NCI-H446 (cell line): Measurements from ENCODE around the gene TUBB1.
"Not testable (repeated sequence)": the region's sequence is repeated elsewhere in the genome, so short reads cannot be mapped to it uniquely, and the experiment has no call there.

ENCODE experiments used
- DNase-seq, 2 experiments: peaks; one replicate each; lab custom pipeline; 2025; lab: John Stamatoyannopoulos, UW

The TUBB1 gene

DNA sequence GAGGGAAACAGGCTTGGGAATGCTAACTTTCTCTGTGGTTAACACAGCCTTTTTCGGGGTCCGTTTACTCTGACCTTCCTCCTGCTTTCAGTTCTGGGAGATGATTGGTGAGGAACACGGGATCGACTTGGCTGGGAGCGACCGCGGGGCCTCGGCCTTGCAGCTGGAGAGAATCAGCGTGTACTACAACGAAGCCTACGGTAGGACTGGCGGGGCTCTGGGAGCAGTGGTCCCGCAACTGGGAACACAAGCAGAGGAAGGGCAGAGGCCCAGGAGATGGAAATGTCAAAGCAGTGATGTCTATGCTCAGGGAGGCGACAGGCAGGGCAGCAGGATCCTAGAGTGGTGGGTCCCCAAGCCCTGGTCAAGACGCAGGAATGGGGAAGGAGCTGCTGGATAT, 3.5 kb downstream of the TUBB1 start:
- DNase-seq: no peak

DNA sequence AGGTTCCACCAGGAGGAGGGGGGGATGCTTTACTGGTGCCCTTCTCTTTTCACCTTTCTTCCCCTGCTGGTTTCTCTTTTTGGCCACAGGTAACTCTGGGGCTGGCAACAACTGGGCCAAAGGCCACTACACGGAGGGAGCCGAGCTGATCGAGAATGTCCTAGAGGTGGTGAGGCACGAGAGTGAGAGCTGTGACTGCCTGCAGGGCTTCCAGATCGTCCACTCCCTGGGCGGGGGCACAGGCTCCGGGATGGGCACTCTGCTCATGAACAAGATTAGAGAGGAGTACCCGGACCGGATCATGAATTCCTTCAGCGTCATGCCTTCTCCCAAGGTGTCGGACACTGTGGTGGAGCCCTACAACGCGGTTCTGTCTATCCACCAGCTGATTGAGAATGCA, 4.4 kb downstream of the TUBB1 start:
- no peak for DNase-seq

DNA sequence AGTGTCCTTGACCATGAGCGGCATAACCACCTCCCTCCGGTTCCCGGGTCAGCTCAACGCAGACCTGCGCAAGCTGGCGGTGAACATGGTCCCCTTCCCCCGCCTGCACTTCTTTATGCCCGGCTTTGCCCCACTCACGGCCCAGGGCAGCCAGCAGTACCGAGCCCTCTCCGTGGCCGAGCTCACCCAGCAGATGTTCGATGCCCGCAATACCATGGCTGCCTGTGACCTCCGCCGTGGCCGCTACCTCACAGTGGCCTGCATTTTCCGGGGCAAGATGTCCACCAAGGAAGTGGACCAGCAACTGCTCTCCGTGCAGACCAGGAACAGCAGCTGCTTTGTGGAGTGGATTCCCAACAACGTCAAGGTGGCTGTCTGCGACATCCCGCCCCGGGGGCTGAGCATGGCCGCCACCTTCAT, 4.9 kb downstream of the TUBB1 start:
- DNase-seq: no peak

DNA sequence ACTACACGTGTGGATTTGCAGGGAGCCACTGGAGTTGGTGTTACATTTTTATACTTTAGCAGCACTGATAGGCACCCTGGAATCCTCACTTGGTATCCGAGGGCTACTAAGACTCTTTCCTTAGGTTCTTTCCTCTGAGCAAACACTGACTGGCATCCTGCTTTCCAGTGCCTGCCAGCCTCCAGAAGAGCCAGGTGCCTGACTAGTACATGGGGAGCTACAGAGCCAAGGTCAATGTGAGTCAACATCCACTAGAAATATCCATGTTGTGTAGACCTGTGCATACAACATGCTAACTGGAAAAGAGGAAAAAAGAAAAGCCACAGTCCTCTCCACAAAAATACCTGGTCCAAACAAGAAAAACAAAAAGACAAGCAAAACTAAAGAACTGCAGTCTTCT, 5.9 kb downstream of the TUBB1 start:
- DNase-seq: no peak

DNA sequence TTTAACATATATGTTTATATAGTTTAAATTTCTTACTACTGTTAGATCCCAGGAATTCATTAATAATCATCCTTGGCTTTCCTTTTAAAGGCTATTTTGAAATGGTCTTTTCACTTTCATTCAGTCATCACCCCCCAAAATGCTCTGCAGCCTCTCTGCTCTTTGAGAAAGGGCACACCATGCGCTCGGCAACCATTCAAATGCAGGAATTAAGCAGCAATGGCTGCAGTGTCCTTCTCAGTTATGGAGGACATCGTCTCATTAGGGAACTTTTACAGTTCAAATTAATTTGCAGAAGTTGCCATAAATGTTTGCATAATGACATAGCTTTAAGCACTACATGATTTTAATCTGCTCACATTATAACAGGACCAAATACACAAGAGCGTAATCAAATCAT, 6.3 kb downstream of the TUBB1 start:
- no peak for DNase-seq

DNA sequence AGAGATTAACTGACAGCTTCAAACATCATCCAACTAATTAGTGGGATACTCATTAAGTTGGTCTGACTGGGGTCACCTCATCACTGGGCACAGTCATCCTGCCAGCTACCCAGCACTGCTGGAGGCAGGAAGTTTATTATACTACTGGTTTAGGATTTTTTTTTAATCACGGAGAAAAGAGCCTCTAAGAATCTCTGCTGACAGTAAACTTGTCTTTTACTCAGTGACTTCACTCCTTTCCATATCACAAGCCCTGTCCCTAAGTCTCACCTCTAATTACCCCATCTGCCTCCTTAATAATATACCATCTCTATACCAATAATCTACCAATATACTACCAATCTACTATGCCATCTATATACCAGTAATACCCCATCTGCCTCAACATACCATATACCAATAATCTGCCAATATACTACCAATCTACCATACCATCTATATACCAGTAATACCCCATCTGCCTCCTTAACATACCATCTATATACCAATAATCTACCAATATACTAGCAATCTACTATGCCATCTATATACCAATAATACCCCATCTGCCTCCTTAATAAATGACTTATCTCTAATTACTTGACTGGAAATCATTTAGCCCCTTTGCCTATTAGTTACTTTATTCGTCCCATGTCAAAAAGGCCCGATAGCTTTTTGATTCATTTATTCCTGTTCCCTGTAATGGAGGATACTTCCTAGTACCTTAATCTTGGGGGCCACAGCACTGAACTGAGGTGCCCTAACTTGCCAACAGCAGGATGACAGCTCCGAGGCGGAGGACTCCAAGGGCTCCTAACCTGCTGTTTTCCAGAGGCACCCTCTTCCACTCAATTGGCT, 7.9 kb downstream of the TUBB1 start:
- DNase-seq: no peak

DNA sequence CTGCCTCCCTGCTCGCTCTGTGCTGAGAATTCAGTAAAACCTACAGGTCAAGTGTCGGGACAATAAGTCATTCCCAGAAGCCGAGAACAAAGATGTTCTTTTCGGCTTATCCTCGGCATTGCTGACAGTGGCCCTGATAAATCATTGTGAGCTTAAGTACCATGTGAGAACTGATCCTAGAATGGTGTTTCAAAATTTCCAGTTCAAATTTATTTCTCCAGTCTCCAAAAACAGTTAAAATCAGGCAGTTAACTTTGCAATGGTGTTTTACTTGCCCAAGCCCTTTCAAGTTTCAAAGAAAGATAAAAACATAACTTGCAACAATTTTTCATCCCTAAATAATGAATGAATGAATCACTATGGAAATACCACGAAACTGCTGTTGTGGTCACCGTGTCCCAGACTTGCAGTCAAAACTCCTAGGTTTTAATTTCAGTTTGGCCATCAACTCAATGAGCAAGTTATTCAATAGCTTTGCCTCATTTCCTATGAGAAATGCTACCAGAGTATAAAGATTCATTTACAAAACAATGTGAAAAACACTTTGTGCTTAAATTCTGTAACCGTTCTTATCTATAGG, 8.6 kb downstream of the TUBB1 start:
- no peak for DNase-seq

DNA sequence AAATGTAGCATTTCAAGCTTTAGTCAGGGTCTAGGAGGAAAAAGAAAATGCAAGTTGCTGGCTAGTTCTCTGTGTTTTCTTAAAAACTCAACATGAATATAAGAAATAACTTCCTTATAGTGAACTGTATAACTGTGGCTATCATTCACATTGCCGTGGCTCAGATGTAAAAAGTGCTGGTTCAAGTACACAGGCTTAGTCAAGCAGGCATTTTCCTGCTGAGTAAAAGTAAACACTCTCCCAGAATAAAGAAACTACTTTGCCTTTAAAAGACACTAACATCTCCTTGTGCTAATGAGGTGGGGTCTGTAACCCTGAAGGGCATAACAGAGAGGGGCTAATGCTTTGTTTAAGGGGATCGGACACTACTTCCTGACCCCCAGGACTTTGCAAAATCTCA, 9.6 kb downstream of the TUBB1 start:
- DNase-seq: no peak

DNA sequence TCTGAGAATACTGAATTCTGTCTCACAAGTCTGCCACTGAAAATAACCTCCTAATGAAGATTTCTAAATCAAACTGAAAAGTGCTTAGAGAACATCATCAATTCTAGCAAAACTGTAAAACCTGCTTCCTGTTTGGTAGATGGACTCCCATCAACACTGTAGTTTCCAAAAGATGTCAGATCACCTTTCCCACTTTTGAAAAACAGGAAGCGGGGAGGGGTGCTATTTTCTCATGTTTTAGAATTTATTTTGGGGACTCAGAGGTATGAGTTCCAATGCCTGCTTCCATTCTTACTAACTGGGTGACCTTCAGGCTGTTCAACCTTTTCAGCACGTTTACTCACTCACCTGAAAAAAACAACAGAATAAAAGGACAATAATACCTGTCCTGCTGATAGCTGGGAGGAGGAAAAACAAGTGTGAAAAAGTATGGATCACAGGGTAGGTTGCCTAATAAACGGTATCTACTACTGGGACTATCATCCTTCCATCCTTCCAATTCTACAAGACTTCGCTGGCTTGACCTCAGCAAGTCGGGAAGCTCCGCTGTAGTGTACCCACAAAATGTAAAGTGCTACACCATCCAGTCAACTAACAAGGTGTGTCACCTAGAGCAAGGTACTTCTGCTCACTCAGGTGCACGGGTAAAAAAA, 11.8 kb downstream of the TUBB1 start:
- DNase-seq: no peak

DNA sequence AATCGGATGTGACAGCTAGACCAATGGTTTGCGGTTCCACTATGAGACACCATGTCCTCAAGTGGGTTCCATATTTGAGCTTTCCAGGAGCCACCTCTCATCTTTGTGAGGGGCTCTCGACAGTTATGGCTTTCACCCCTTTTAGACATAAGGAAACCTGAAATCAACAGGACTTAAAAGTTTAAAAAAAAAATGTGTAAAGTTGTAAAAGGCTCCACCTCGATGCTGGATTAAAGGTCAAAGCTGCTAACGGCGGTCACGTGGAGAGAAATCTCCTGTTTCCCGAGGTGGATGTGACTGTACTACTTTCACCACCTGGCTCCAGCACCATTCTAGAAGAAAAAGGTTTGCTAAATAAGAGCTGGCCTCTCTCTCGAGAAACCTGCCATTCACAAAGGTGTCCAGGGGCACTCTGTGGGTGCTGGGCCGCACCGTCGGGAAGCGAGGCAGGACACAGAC, 12.4 kb downstream of the TUBB1 start:
- DNase-seq: peak in 1 of 2 experiments; percentile 45

DNA sequence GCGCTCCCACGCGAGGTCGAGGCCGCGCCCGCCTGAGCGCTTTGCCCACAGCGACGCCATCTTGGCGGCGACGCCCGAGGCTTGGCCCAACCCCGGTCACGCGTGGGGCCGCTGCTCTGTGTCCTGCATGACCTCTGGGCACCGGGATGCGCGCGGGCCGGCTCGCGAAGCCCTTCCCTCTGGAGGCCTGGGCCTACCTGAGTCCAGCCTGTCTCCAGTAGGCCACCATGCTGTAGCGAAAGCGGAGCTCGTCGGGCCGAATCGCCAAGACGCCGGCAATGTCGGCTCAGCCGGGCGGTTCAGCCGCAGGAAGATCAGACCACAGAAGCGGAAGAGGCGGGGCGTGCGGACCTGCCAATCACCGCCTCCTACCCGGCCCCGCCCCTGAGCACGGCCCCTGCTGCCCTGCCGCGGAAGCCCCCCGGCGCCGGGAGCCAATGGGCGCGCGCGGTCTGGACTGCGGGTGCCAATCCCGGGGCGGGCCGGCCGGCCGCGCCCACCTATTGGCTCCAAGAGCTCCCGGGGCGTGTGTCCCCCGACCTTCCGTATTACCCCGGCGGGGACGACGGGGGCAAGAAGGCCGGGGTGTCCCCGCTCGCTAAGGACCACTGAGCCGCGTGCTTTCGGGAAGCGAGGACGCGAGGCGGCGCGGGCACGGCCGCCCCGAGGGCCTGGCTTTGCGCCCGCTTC, 12.9 kb downstream of the TUBB1 start, which contains the start of gene ATP5F1E:
Gene ATP5F1E, minus strand, starts transcription at position 313 of the 690 bp plus-strand sequence. Its CDS starts 84 bp downstream, at position 229.
- DNase-seq: peak; percentile 89 to 96

DNA sequence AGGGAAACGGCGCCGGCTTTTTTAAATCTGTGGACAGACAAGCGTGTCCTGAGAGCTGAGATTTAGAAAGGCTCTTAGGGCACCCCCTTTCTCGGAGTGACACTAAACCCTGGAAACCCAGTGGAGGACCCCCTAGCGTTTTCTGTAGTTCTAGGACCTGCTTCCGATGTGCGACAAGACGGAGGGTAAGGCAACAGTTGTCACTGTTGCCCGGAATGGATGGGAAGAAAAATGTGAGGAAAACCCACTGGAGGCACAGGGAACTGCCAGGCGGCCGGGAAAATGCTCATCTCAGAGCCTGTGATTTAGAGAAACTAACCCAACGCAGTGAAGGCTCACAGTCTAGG, 13.5 kb downstream of the TUBB1 start:
- DNase-seq: peak in 1 of 2 experiments; percentile 58

DNA sequence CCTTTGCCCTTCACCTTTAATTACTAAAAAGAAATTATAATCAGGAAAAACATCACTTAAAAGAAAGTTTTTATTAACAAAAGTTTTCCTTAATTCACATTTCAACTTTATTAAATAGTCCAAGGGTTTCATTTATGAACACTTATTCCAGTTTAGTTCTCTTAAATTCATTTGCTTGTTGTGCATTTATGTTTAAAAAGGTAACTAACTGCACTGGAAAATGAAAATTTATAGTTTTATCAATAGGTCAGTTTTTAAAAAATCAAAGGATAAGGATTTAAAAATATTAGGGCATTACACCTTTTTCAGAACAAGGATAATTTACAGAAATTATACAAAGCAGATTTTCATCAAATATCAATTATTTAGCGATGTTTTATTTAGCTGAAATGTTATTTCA, 13.9 kb downstream of the TUBB1 start:
- DNase-seq: no peak

DNA sequence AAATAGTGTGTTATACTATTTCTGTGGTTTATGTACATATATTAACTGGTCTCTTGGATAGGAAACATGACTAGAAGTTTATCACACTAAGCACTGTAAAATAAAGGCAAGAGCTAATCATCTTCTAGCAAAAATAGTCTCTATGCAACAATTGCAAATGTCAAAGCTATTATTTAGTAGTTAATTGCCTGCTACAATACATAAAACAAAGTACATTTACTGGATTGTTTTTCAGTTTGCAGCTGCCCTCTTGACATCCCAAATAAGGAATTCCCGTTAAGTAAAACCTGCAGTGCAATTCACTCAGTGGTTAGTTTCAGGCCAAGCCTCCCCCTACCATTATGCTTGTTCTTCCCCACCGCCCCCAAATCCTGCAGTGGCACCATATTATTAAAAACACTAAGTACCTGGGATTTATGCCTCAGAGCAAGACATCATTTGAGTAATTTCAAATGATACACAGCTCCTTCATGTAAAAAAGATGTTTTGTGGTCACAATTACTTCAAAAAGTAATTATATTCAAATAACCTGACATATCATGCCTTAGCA, 14.5 kb downstream of the TUBB1 start:
- no peak for DNase-seq

DNA sequence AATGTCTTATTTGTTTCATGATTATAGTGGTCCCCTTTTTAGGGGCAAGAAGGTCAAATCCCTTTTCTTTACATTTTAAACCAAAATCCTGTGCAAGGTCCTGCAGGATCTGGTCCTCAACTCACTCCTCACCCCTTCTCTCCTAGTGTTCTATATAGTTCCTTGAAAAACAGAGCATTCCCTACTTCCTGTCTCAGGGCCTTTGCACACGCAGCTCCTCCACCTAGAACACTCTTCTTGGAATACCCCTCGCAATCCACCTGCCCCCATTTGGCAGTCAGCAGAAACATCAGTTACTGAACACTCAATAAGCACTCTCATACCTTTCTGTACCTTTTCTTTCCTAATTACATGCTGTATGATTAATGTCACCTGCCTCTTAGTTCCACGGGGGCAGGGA, 16.2 kb downstream of the TUBB1 start:
- DNase-seq: no peak

DNA sequence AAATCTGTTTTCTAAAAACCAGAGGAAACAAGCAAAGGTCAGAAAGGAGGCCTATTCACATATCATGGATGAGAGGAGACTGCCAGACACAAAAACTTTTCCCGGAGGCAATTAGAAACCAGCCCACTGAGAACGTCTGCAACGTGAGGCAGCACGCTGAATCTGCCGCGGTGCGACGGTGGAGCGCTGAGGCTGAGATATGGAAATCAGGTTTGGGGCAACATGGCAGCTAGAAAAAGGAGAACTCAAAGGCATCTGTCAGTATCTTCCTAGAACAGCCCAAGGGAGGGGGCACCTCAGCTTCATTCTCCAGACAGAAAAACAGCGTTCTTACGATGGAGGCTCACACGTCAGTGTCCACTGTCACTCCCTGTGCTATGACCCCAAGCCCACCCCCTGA, 18.2 kb downstream of the TUBB1 start:
- DNase-seq: no peak

DNA sequence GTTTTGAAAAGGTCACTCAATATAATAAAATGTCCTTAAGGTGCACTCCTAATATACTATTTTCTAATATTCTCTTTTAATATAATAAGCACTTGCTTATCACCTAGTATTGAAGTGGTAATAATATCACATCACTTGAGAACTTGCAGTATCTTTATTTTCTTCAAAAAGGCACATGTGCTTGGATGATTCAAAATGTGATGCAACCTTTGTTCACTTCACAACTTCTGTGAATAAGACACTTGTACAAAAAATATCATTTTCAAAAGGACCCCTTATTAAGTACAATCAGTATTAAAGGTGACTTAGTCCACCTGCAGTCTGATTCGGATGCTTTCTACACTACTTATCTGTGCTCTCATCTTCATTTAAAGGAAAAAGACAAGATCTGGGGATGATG, 20.0 kb downstream of the TUBB1 start:
- DNase-seq: no peak

DNA sequence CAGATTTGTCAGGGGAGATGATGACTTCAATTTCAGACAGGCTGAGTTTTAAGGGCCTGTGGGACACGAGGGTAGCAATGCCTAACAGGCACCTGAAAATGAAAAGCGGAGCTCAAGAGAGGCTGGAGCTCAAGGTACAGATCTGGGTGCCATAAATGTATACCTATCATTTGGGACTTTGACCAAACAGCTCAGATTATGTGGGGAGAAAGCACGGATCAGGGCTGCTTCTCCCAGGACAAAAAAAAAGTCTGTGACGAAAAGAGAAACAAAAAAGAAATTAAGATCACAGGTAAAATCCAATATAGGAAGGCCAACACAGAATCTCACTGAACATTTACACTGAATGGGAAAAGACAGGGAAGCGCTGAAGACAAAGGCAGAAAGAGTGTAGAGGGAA, 21.4 kb downstream of the TUBB1 start:
- DNase-seq: no peak

DNA sequence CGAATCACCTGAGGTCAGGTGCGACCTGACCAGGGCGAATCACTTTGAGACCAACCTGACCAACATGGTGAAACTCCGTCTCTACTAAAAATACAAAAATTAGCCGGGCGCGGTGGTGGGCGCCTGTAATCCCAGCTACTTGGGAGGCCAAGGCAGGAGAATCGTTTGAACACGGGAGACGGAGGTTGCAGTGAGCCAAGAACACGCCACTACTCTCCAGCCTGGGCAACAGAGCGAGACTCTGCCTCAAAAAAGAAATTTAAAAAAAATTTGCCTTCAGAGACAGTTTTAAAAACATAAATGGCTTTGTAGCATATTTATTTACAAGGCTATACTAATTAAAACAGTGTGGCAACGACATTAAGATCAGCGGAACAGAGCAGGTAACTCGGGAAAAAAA, 22.3 kb downstream of the TUBB1 start:
- DNase-seq: not testable (repeated sequence)

DNA sequence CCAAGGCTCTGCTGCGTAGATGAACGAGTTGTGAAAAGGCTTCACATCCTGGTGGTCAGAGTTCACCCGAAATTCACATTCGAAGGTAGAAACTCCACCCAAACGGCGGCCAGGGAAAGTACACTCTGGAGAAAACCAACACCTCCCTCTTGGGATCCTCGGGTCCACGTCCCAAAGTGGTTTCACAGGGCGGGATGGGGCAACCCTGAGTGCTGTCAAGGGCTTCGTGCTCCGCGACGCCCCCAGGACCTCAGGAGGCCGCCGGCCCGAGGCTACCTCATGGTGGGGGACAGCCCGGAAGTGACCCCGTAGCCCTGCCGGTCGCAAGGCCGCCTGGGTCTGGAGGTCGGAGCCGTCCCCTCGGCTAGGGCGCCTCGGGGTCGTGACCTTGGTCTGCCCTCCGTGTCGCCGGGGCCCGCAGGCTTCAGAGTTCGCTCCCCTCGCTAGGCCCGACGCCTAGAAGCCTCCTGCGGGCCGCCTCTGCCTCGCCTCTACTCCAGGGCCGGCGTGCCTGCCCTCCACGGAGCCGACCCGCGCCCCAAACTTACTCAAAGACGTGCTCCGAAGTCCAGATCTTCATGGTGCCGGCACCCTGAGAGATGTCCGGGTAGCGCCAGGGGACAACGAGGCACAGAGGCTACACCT, 23.0 kb downstream of the TUBB1 start, which contains the start of gene PRELID3B:
Gene PRELID3B, minus strand, starts transcription at position 636 of the 645 bp plus-strand sequence. Its CDS starts 56 bp downstream, at position 580.
- no peak for DNase-seq

DNA sequence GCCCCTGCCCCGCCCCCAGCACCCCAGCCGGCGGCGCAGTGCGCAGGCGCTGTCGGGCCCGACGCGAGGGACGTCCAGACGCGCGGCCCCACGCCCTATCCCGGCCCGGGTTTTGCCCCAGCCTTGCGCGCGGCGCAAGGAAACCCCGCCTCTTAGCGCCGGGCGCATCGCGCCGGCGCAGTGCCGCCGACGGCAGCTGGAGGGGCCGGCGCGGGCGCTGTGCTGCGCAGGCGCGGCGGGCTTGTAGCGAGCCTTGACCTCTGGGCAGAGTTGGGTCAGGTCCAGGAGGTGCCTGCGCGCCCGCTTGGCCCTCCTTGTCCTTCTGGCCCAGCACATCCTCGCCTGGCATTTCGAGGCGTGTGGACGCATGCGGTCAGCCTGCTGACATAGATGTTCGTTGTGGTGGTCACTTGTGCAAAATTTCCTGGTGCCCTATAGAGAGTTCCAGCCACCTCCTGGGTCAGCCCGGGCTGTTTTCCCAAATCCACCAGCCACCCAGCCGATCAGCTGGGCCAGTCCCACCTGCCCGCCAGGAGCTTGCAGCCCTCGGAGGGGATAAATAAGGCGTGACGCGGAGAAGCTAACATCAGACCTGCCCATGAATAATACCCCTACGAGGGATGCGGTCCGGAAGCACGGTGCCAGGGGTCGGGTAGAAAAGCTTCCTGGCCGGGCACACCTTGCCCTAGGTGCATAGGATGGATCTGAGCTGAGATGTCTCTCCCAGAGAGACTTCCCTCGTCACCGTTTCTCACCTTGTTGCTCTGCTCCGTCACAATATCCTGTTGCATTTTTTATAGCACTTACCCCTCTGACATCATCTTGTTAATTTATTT, 23.8 kb downstream of the TUBB1 start:
- DNase-seq: peak; percentile 80 to 95
